SU-DHL-6 (cell line): ENCODE measurements around the gene PRDM16.

Experiments used
- EZH2phosphoT487 ChIP-seq: fragments of 200-600 bp; sonication (generic), shearing (Covaris generic); conservative IDR thresholded peaks from 2 replicates; pipeline ENCODE4 v1.6.1; 2018; ENCODE audit warnings: mild to moderate bottlenecking, antibody characterized with exemption, low read length, moderate library complexity, mixed read lengths
- TF ChIP-seq, protein P1 (sequence below): fragments of 200-600 bp; sonication (generic); IDR thresholded peaks from one replicate; pipeline ENCODE4 v1.5.1; 2017; ENCODE audit warnings: antibody characterized with exemption, mild to moderate bottlenecking, low read length, moderate library complexity; ENCODE audit not compliant: insufficient read depth, poor library complexity, severe bottlenecking

- TF ChIP-seq, protein P1, sequence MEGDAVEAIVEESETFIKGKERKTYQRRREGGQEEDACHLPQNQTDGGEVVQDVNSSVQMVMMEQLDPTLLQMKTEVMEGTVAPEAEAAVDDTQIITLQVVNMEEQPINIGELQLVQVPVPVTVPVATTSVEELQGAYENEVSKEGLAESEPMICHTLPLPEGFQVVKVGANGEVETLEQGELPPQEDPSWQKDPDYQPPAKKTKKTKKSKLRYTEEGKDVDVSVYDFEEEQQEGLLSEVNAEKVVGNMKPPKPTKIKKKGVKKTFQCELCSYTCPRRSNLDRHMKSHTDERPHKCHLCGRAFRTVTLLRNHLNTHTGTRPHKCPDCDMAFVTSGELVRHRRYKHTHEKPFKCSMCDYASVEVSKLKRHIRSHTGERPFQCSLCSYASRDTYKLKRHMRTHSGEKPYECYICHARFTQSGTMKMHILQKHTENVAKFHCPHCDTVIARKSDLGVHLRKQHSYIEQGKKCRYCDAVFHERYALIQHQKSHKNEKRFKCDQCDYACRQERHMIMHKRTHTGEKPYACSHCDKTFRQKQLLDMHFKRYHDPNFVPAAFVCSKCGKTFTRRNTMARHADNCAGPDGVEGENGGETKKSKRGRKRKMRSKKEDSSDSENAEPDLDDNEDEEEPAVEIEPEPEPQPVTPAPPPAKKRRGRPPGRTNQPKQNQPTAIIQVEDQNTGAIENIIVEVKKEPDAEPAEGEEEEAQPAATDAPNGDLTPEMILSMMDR, result no peak
- no peak for TF ChIP-seq EZH2phosphoT487
Measured at GRCh38 chr1:3399732-3400131, 330.7 kb downstream of the PRDM16 start.
